ENCODE measurements around the gene STK32B.
"Not testable (repeated sequence)": the region's sequence is repeated elsewhere in the genome, so short reads cannot be mapped to it uniquely, and the experiment has no call there.

STK32B gene

DNA sequence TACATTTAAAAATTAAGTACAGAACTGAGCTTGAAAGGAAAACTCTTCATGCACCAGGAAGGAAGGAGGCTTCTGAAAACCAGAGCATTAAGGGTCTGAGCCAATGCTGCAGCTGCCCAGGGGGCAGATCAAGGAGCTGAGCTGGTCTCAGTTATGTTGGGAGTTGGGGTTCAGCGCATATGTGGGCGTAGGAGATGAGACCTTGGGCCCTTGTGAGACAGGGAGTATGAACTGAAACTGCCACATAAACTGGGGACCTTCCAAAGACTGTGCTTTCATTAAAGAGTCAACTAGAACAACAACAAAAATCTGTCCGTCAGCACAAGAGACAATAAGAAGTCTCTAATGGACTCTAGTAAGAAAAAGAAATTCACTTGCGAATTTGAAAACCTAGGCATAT is 226.9 kb downstream of the STK32B start:
- no peak for DNase-seq

DNA sequence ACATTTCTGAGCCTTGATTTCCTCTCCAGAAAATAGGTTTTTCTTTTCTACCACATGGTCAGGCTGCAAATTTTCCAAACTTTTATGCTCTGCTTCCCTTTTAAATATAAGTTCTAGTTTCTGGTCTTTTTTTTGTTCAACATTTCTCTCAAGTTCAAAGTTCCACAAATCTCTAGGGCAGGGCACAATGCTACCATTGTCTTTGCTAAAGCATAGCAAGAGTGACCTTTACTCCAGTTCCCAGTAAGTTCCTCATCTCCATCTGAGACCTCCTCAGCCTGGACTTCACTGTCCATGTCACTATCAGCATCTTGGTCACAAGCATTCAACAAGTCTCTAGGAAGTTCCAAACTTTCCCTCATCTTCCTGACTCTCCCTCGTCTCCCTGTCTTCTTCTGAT is 228.8 kb downstream of the STK32B start:
- DNase-seq = not testable (repeated sequence)

DNA sequence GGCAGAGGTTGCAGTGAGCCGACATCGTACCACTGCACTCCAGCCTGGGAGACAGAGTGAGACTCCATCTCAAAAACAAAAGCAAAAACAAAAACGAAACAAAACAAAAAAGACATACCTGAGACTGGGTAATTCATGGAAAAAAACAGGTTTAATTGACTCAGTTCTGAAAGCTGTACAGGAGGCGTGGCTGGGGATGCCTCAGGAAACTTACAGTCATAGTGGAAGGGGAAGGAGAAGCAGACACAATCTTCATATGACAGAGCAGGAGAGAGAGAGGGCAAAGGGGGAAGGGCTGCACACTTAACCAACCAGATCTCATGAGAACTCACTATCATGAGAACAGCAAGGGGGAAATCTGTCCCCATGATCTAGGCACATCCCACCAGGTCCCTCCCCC is 229.5 kb downstream of the STK32B start:
- no peak for DNase-seq

DNA sequence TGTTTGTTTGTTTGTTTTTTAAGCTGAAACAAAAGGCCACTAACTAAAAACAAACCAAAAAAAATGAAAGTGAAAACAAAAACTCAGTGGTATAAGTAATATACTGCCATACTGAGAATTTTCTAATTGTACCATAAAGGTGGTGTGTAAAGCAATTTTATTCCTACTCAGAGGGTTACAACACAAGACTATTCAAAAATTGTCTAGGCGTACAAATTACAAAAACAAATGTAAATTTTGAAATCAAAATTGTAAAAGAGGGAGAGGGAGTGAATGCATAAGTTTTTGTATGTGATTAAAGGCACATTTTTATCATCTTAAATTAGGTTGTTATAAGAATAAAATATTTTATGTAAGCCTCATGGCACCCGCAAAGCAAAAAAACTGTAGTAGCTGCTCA is 232.6 kb downstream of the STK32B start:
- DNase-seq = no peak

DNA sequence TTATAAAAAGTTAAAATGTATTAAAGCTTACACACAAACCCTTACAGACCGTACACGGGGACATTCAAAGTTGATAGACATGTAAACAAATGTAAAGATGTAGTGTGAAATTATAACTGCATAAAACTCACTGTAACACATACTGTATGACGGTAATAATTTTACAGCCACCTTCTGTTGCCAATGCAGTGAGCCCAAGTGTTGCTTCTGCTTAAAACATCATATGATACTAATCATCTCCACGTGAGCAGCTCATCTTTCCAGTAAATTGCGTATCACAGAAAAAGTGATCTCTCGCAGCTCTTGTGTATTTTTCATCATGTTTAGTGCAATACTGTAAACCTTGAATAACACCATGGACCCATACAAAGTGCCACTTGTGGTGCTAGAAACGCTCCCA is 233.2 kb downstream of the STK32B start:
- DNase-seq = no peak

DNA sequence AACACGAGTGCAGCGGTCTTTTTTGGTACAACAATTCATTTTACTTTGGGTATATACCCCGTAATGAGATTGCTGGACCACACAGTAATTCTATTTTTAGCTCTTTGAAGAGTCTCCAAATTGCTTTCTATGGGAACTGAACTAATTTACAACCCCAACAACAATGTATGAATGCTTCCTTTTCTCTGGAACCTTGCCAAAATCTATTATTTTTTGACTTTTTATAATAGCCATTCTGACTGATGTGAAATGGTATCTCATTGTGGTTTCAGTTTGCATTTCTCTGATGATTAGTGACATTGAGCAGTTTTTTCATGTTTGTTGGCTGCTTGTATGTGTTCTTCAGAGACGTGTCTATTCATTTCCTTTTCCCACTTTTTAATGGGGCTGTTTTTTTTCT is 240.8 kb downstream of the STK32B start:
- DNase-seq = peak; percentile 24

DNA sequence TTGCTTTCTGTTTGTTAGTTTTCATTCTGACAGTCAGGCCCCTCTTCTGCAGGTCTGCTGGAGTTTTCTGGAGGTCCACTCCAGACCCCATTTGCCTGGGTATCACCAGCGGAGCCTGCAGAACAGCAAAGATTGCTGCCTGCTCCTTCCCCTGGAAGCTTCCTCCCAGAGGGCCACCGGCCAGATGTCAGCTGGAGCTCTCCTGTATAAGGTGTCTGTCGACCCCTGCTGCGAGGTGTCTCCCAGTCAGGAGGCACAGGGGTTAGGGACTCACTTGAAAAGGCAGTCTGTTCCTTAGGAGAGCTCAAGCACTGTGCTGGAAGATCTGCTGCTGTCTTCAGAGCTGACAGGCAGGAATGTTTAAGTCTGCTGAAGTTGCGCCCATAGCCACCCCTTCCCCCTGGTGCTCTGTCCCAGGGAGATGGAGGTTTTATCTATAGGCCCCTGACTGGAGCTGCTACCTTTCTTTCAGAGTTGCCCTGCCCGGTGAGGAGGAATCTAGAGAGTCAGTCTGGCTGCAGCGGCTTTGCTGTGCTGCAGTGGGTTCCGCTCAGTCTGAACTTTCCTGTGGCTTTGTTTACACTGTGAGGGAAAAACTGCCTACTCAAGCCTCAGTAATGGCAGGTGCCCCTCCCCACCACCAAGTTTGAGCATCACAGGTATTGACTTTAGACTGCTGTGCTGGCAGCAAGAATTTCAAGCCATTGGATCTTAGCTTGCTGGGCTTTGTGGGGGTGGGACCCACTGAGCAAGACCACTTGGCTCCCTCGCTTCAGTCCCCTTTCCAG is 246.9 kb downstream of the STK32B start:
- not testable (repeated sequence) for DNase-seq

DNA sequence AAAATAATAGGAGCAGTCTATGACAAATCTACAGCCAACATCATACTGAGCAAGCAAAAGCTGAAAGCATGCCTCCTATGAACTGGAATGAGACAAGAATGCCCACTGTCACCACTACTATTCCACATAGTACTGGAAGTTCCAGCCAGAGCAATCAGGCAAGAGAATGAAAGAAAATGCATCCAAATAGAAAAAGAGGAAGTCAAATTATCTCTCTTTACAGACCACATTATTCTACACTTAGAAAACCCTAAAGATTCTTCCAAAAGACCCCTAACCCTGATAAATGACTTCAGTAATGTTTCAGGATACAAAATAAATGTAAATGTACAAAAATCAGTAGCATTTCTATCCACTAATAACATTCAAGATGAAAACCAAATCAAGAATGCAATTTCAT is 249.0 kb downstream of the STK32B start:
- DNase-seq = no peak

GRCh38 chr4:5307928-5308327 is 256.6 kb downstream of the STK32B start:
- DNase-seq = no peak

- DNase-seq = no peak
Measured at GRCh38 chr4:5322321-5322720, 271.0 kb downstream of the STK32B start.

DNA sequence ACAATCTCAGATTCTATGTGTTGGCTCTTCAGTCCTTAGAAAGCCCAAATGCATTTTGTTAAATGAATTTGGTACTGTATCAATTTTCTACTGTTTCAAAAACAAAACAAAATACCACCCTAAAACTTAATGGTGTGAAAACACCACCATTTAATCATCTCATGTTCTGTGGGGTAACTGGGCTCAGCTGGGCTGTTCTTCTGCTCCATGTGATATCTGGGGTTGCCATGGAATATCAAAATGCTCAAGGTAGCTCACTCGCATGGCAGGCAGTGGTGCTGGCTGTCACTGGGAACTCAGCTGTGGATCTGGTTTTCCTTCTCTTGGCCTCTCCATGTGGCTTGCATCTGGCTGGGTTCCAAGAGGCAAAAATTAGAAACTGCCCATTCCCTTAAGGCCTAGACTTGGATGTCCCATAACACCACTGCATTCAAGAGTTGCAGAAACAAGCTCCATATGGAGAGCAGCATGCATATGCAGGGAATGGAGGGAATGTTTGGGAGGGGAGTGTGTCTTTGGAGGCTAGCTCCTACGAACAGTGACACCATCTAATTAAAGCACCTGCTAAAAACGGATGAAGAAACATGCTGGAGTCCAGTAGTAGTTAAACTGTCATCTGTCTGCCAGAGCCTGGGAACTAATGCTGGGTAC is 279.2 kb downstream of the STK32B start:
- DNase-seq = no peak

- DNase-seq = no peak
Measured at GRCh38 chr4:5337731-5338130, 286.5 kb downstream of the STK32B start.

DNA sequence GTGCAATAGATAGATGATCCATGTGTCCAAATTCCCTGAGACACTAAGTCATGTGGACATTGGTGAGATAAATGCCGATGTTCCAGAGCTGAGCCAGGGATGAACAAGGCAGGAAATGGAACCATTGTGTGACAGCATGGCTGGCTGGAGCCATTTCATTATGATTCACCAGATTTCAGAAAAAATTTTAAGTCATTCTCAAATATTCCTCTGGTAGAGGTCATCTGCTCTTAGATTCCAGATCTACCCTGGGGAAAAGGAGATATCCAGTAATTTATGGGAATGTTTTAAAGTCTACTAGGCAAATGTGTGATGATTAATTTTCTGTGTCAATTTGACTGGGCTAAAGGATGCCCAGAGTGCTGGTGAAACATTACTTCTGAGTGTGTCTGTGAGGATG is 287.3 kb downstream of the STK32B start:
- DNase-seq = no peak

- no peak for DNase-seq
Measured at GRCh38 chr4:5340991-5341451, 289.7 kb downstream of the STK32B start.

- no peak for DNase-seq
Measured at GRCh38 chr4:5341526-5341925, 290.2 kb downstream of the STK32B start.

GRCh38 chr4:5355846-5356245 is 304.6 kb downstream of the STK32B start:
- no peak for DNase-seq

DNA sequence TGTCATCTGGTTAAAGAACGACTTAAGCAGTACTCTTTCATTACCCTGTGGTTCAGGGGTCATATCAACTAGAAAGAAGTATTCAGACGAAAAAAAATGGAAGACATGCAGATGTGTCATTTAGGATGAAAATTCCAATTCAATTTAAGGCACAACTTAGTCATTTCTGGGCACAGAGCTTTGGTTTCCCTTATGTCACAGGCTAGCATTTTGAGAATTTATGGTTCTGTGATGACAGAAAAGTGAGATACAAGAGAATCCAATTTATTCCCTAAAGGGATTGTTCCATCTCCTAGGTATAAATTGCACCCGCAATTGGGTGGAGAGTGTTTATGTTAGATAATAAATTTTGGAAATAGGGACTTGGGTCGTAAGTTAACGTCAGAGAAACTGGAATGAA is 306.6 kb downstream of the STK32B start:
- no peak for DNase-seq

GRCh38 chr4:5361968-5362367 is 310.7 kb downstream of the STK32B start:
- no peak for DNase-seq

DNA sequence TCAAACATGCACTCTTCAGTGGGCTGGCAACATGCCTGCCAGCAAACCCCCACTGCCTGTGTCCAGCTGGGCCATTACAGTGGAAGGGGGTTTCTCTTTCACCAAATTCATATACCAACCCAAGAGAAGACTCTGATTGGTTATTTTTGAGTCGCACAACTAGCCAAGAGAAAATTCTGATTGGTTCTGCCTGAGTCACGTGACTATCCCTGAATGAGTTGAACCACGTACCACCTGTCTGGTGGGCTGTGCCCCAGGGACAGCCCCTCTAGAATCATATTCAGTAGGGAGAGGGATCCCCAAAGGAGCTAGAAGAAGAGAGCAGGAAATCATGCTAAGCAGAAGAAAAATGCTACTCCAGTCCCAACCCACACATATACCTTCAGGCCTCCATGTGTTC is 313.1 kb downstream of the STK32B start:
- no peak for DNase-seq

DNA sequence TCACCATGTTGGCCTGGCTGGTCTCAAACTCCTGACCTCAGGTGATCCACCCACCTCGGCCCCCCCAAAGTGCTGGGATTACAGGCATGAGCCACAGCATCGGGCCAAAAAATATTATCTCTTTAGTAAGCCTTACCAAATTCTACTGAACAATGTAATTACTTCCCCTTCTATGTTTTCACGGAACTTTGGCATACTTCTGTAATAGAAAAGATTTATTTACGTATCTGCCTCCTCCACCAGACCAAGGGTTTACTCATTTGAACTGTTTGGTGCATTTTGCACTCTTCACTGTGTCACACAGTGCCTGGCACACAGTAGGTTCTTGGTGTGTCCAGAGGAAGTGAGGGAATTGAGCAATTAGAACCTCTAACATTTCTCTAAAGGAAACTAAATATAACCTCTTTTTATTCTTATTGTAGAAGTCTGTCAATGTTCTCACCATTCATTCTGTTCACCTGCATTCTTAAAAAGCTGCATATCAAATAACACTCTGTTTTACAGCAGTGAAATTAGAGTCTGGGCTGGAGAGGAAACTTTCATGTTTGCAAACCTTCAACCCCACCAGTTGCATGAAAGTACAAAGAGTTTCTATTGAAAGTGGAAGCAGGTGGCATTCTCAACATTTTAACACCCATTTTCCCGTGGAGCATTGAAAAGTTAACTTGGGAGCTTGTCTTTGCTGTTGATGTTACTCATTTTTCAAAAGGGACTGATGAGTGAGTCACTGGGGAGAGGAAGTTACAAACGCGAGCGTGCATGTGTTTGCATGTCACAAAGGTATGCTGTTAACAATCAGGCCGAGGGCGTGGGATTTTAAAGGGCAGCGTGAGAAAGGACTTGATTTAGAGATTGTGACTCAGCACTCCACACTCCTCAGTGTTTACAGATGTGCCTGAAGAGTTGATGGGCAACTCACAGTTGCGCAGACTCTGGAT is 314.1 kb downstream of the STK32B start:
- no peak for DNase-seq

GRCh38 chr4:5366009-5366386 is 314.7 kb downstream of the STK32B start:
- DNase-seq = no peak

DNA sequence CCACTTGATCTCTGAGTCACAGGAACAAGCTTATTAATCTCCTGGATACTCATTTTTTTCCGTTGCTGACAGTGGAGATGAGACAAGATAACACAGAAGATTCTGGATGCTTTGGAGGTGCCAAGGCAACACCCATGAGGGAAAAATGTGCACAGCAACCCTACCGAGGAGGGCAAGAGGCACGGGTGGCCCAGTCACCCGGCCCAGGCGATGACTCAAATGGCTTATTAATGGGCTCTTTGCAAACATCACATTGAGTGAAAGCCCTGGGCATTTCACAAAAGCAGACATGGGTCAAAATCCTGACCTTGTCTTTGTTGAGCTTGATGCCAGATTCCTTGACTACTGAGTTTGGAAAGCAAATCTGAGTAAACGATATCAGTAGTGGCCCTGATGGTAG is 315.1 kb downstream of the STK32B start:
- no peak for DNase-seq

DNA sequence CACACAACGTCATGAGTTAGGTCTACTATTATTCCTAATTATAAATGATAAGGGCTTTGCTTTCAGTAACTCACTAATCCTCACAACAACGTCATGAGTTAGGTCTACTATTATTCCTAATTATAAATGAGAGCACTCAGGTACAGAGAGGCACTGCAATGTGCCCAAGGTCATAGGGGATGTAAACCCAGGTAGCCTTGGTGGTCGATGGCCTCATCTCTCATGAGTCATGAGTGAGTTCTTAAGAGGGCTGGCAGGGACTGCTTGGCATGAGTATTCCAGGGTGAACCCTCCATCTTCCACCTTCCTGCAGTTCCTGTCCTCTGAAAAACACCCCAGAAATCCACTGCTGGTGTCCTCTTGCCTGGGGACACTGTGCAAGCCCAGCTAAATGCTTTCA is 317.1 kb downstream of the STK32B start:
- DNase-seq = no peak

GRCh38 chr4:5370286-5370685 is 319.0 kb downstream of the STK32B start:
- no peak for DNase-seq
